ENCODE data around the gene WDR82.

DNA sequence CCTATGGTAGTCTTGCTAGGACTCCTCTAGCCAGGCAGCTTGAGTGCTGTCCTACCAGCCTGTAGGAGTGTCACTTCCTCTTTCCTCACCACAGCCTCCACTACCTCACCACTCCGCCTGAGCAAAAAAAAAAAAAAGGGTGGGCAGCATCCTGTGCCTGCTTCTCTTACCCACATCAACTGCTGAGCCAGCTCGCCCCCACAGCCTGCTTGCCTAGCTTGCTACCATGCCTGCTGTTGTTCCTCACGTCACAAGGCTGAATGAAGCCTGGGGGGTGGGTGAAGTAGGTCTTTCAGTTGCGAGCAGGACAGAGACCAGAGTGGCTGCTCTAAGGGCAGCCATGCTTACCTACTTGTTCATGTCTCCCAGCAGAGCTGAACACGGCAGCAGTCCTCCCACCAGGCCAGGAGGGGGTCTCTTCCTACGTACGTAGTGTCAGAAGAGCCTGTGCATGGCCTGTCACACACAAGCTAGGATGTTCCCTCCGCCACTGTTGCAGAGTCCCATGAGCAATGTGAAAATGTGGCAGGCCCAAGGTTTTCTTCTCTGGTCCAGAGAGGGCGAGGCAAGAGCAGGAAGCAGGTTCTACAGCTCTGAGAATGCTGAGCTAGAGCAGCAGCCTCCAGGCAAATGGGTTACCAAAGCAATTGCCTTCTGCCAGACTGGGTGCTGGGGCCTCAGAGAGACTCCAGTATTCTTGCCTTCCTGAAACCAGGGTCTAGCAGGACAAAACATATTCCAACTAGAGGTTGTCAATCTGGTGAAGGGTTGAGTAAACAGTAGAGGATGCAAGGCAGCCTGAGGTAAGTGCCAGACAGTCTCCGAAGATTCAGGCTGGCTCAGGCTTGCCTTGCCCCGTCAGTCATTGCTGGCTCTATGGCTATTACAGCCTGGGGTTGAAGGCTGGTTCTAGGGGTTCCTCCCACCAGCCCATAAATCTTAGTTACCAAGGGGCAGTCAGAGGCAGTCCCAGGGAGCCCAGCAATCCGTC, 24.8 kb downstream of the WDR82 start:
- TF ChIP-seq, protein P1, sequence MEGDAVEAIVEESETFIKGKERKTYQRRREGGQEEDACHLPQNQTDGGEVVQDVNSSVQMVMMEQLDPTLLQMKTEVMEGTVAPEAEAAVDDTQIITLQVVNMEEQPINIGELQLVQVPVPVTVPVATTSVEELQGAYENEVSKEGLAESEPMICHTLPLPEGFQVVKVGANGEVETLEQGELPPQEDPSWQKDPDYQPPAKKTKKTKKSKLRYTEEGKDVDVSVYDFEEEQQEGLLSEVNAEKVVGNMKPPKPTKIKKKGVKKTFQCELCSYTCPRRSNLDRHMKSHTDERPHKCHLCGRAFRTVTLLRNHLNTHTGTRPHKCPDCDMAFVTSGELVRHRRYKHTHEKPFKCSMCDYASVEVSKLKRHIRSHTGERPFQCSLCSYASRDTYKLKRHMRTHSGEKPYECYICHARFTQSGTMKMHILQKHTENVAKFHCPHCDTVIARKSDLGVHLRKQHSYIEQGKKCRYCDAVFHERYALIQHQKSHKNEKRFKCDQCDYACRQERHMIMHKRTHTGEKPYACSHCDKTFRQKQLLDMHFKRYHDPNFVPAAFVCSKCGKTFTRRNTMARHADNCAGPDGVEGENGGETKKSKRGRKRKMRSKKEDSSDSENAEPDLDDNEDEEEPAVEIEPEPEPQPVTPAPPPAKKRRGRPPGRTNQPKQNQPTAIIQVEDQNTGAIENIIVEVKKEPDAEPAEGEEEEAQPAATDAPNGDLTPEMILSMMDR (IDR thresholded peaks at IDR 0.05; ENCODE audit: borderline replicate concordance, extremely low read depth, low read length, poor library complexity, severe bottlenecking): peak; percentile 10
- TF ChIP-seq EZH2 (IDR thresholded peaks at IDR 0.05; ENCODE audit: borderline replicate concordance, low read depth, low read length, severe bottlenecking): no peak

All from DND-41 (cell line).